ENCODE results near the gene LYSMD1. TPM values are rescaled to one million over a fixed set of nuclear protein-coding genes. Genes with fewer than 3 reads are reported as not detected.

Gene LYSMD1
- total RNA-seq, 2 experiments from 2014 or later, result 4.0 to 4.9 TPM

GRCh38 chr1:151166505-151166956 lies 829 bp upstream of the LYSMD1 start:
- Mint-ChIP-seq H3K36me3 (ENCODE audit: low read depth) (peaks cover 66% of the 10 kb centered on the region), H3K4me1 (peaks cover 57% of the 10 kb centered on the region), H3K4me3 (peak overlapping the region; percentile 93), H3K9me3 (no peaks in the 10 kb centered on the region), H3K27ac (peak overlapping the region; percentile 92), H3K27me3 (no peaks in the 10 kb centered on the region)
- no peak for DNase-seq
- ChIA-PET CTCF (interaction anchor here (0.6 to 3.4 kb wide), 4 partner anchors 10 to 582 kb away, joined by 3 to 13 read pairs (median 4); partner anchors contain the start of gene TNFAIP8L2), POLR2A (interaction anchor here (0.9 kb wide), 1 partner anchor 10 kb away, joined by 3 read pairs; the partner anchor contains the start of gene TNFAIP8L2)

DNA sequence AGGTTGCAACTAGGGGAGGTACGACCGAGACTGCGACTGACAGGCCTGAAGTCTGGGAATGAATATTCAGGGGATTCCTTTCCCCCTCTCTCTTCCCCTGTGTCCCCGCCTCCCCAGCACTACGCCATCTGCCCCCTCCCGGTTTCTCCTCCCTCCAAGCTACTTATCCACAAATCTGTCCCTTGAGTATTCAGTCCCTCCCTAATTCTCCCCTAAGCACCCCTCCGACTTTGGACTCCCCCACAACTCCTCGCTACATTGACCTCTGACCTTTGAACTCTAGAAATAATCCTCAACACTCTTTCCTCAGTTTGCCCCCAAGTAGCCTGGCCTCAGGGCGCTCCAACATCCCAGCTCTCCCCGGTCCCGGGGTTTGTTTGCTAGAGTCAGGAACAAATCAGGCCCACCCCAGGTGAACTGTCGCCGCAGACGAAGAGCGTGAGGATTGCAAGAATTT lies 393 bp downstream of the LYSMD1 start:
- POLR2A ChIA-PET, result no interaction called here
- peaks cover 69% of the 10 kb centered on the region for H3K36me3 Mint-ChIP-seq (ENCODE audit: low read depth)
- H3K4me3 Mint-ChIP-seq, result peak overlapping the region; percentile 93
- no peak for DNase-seq
- H3K27ac Mint-ChIP-seq, result peak overlapping the region; percentile 92
- H3K4me1 Mint-ChIP-seq, result peaks cover 66% of the 10 kb centered on the region
- CTCF ChIA-PET, result interaction anchor here (1.2 to 3.4 kb wide), 3 partner anchors 9 to 84 kb away, joined by 3 to 13 read pairs (median 5); partner anchors contain the start of genes TNFAIP8L2 and VPS72
- H3K27me3 Mint-ChIP-seq, result no peaks in the 10 kb centered on the region
- no peaks in the 10 kb centered on the region for H3K9me3 Mint-ChIP-seq

DNA sequence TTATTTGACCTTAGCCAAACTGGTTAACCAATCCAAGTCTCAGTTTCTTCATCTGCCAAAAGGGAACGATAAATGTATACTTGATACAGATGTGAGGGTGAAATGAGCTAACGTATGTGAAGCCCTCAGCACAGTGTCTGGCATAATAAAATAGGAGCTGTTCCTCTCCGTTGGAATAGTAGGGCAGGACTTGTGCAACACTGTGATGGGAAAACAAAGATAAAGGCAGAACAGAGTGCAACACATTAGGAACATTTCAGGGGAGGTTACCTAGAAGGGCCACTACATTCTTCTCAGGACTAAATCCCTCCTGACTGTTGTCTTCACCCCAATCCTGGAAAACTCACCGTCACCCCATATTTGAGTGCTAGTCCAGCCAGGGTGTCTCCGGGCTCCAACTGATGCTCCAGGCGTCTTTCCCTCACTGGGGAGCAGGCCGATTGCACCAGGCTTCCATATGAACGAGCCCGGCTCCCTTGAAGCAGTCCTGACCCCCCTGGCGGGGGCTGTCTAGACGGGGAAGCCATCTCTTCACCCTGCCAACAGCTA lies 896 bp downstream of the LYSMD1 start:
- peak overlapping the region; percentile 93 for H3K4me3 Mint-ChIP-seq
- peaks cover 70% of the 10 kb centered on the region for H3K4me1 Mint-ChIP-seq
- H3K27me3 Mint-ChIP-seq, result no peaks in the 10 kb centered on the region
- CTCF ChIA-PET, result interaction anchor here (1.2 to 3.4 kb wide), 3 partner anchors 9 to 83 kb away, joined by 3 to 13 read pairs (median 5); partner anchors contain the start of genes TNFAIP8L2 and VPS72
- peaks cover 70% of the 10 kb centered on the region for H3K36me3 Mint-ChIP-seq (ENCODE audit: low read depth)
- POLR2A ChIA-PET, result no interaction called here
- no peaks in the 10 kb centered on the region for H3K9me3 Mint-ChIP-seq
- peak overlapping the region; percentile 92 for H3K27ac Mint-ChIP-seq
- no peak for DNase-seq

DNA sequence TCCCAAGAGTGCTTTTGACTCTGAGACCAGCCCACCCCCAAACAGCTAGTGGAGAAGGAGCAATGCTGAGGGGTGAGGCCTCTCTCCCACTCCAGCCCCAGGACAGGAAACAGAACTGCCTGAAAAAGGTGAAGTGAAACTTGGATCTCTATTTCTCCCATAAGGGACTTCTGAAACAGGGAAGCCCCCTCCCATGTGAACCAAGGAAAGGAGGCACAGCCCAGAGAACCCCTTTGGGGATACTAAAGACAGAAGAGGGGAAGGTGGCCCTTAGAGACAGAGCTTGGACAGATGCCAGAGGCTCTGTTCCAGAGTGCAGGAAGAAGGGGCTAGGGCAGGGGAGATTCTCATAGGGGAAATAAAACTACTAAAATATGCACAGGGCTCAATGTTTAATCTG lies 6.3 kb downstream of the LYSMD1 start:
- Mint-ChIP-seq H3K9me3 (no peaks in the 10 kb centered on the region), H3K27ac (peak overlapping the region; percentile 97), H3K4me1 (peaks cover 75% of the 10 kb centered on the region), H3K4me3 (peak overlapping the region; percentile 99), H3K36me3 (ENCODE audit: low read depth) (peaks cover 62% of the 10 kb centered on the region), H3K27me3 (no peaks in the 10 kb centered on the region)
- DNase-seq, result no peak
- CTCF ChIA-PET, result interaction anchor here (0.9 to 2.1 kb wide), 6 partner anchors 10 to 135 kb away, joined by 3 to 6 read pairs (median 4); no protein-coding TSS in a partner anchor
- POLR2A ChIA-PET, result interaction anchor here (1.4 kb wide), 1 partner anchor 30 kb away, joined by 3 read pairs; the partner anchor contains the start of gene VPS72

GRCh38 chr1:151158751-151159251 lies 6.9 kb downstream of the LYSMD1 start:
- Mint-ChIP-seq H3K4me3 (peak overlapping the region; percentile 99), H3K4me1 (peaks cover 69% of the 10 kb centered on the region), H3K9me3 (no peaks in the 10 kb centered on the region), H3K36me3 (ENCODE audit: low read depth) (peaks cover 58% of the 10 kb centered on the region), H3K27me3 (no peaks in the 10 kb centered on the region), H3K27ac (peak overlapping the region; percentile 97)
- ChIA-PET CTCF (interaction anchor here (0.9 to 2.1 kb wide), 7 partner anchors 9 to 134 kb away, joined by 3 to 6 read pairs (median 4); no protein-coding TSS in a partner anchor), POLR2A (interaction anchor here (1.4 kb wide), 1 partner anchor 31 kb away, joined by 3 read pairs; the partner anchor contains the start of gene VPS72)
- DNase-seq, result no peak

DNA sequence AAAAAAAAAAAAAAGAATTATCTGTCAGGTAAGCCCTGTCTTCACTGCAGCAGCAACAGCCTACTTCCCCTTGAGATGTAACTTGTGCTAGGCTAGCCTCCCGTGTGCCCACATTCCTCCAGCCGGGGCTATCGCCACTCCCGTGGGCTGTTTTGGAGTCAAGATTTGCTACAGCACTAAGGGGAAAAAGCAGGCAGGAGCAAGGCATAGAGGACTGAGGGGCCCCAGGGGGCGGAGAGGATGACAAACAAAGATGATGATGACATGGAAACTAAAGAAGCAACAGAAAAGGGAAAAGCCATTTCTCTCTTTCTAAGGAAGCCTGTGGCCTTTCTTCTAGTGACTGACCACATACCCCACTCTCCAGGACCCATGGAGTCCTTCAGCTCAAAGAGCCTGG lies 7.4 kb downstream of the LYSMD1 start:
- peaks cover 58% of the 10 kb centered on the region for H3K36me3 Mint-ChIP-seq (ENCODE audit: low read depth)
- ChIA-PET CTCF (interaction anchor here (1.0 to 2.1 kb wide), 6 partner anchors 9 to 134 kb away, joined by 3 to 7 read pairs (median 4); partner anchors contain the start of gene GABPB2), POLR2A (interaction anchor here (1.1 to 1.4 kb wide), 2 partner anchors 31 to 96 kb away, joined by 3 read pairs; partner anchors contain the start of genes PSMD4 and VPS72)
- H3K4me3 Mint-ChIP-seq, result peak overlapping the region; percentile 99
- DNase-seq, result no peak
- no peaks in the 10 kb centered on the region for H3K27me3 Mint-ChIP-seq
- H3K27ac Mint-ChIP-seq, result peak overlapping the region; percentile 97
- H3K4me1 Mint-ChIP-seq, result peaks cover 68% of the 10 kb centered on the region
- H3K9me3 Mint-ChIP-seq, result no peaks in the 10 kb centered on the region

- H3K36me3 Mint-ChIP-seq (ENCODE audit: low read depth), result peaks cover 52% of the 10 kb centered on the region
- peak overlapping the region; percentile 97 for H3K27ac Mint-ChIP-seq
- H3K4me3 Mint-ChIP-seq, result peak overlapping the region; percentile 99
- peaks cover 60% of the 10 kb centered on the region for H3K4me1 Mint-ChIP-seq
- H3K27me3 Mint-ChIP-seq, result no peaks in the 10 kb centered on the region
- peak; percentile 83 for DNase-seq
- H3K9me3 Mint-ChIP-seq, result no peaks in the 10 kb centered on the region
- CTCF ChIA-PET, result interaction anchor here (0.6 to 6.0 kb wide), 27 partner anchors 9 to 757 kb away, joined by 3 to 47 read pairs (median 4); partner anchors contain the start of genes CDC42SE1, GABPB2, LYSMD1 and SCNM1
- POLR2A ChIA-PET, result interaction anchor here (1.0 to 1.1 kb wide), 3 partner anchors 9 to 97 kb away, joined by 3 read pairs; partner anchors contain the start of gene PSMD4
Observed at GRCh38 chr1:151157067-151157531, 8.6 kb downstream of the LYSMD1 start.

- H3K36me3 Mint-ChIP-seq (ENCODE audit: low read depth), result peaks cover 45% of the 10 kb centered on the region
- H3K27ac Mint-ChIP-seq, result peak within 1 kb of the TSS; percentile 97
Observed at GRCh38 chr1:151156515-151156819, 9.2 kb downstream of the LYSMD1 start, which contains the start of gene TNFAIP8L2. TNFAIP8L2 (plus strand) TSS chr1:151156649; CDS start chr1:151158698, 2,049 bp downstream.

DNA sequence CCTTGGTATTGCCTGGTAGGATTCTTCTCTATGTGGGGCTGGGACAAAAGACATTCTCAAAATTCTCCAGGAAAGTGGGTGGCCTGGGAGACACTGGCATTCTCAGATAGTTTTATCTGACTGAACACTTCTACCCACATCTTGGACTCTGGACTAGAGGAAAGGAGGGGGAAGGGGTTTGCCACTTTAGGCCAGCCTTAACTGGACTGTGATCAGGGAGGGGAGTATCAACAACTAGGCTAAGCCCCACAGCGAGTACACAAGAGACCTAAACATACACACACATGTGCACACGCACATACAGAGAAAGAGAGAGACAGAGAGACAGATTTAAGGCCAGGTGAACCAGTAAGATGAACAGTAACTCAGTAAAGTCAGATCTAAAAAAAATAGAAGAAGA lies 18.0 kb downstream of the LYSMD1 start:
- Mint-ChIP-seq H3K27ac (no peak overlapping the region), H3K9me3 (no peaks in the 10 kb centered on the region), H3K27me3 (peaks cover 18% of the 10 kb centered on the region), H3K36me3 (ENCODE audit: low read depth) (no peaks in the 10 kb centered on the region), H3K4me3 (peak overlapping the region; percentile 86), H3K4me1 (peaks cover 16% of the 10 kb centered on the region)
- POLR2A ChIA-PET, result no interaction called here
- no peak for DNase-seq
- CTCF ChIA-PET, result interaction anchor here (1.2 to 1.6 kb wide), 2 partner anchors 9 to 77 kb away, joined by 3 to 9 read pairs; partner anchors contain the start of genes GABPB2 and TNFAIP8L2

More at GRCh38 chr1:151156515-151156819, 9.2 kb downstream of the LYSMD1 start, which contains the start of gene TNFAIP8L2:
- CTCF ChIA-PET, result interaction anchor here (0.6 to 6.0 kb wide), 28 partner anchors 9 to 757 kb away, joined by 3 to 47 read pairs (median 4); partner anchors contain the start of genes CDC42SE1, GABPB2, LYSMD1 and SCNM1
- Mint-ChIP-seq H3K4me3 (peak within 1 kb of the TSS; percentile 99), H3K9me3 (no peaks in the 10 kb centered on the region), H3K4me1 (peaks cover 57% of the 10 kb centered on the region), H3K27me3 (no peaks in the 10 kb centered on the region)
- peak; percentile 87 for DNase-seq
- POLR2A ChIA-PET, result interaction anchor here (0.6 to 1.1 kb wide), 3 partner anchors 10 to 57 kb away, joined by 3 to 5 read pairs (median 3); no protein-coding TSS in a partner anchor

GRCh38 chr1:151147132-151147503 lies 18.6 kb downstream of the LYSMD1 start:
- H3K27ac Mint-ChIP-seq, result peak overlapping the region; percentile 41
- H3K36me3 Mint-ChIP-seq (ENCODE audit: low read depth), result no peaks in the 10 kb centered on the region
- DNase-seq, result no peak
- ChIA-PET CTCF (interaction anchor here (0.6 to 1.6 kb wide), 2 partner anchors 9 to 49 kb away, joined by 3 to 9 read pairs; partner anchors contain the start of gene TNFAIP8L2), POLR2A (interaction anchor here (0.5 kb wide), 1 partner anchor 65 kb away, joined by 3 read pairs; no protein-coding TSS in a partner anchor)
- H3K9me3 Mint-ChIP-seq, result no peaks in the 10 kb centered on the region
- peaks cover 18% of the 10 kb centered on the region for H3K27me3 Mint-ChIP-seq
- peaks cover 16% of the 10 kb centered on the region for H3K4me1 Mint-ChIP-seq
- peak overlapping the region; percentile 86 for H3K4me3 Mint-ChIP-seq

GRCh38 chr1:151146412-151147131 lies 19.1 kb downstream of the LYSMD1 start, which contains the start of gene SEMA6C:
SEMA6C (minus strand) TSS chr1:151146631; CDS start chr1:151142621, 4,010 bp downstream.
- ChIA-PET CTCF (interaction anchor here (0.6 to 1.6 kb wide), 2 partner anchors 10 to 49 kb away, joined by 3 to 9 read pairs; partner anchors contain the start of gene TNFAIP8L2), POLR2A (interaction anchor here (0.5 to 0.6 kb wide), 2 partner anchors 11 to 65 kb away, joined by 3 to 4 read pairs; no protein-coding TSS in a partner anchor)
- Mint-ChIP-seq H3K27me3 (peaks cover 18% of the 10 kb centered on the region), H3K36me3 (ENCODE audit: low read depth) (no peaks in the 10 kb centered on the region), H3K27ac (peak within 1 kb of the TSS; percentile 41), H3K4me3 (peak within 1 kb of the TSS; percentile 86), H3K4me1 (peaks cover 14% of the 10 kb centered on the region), H3K9me3 (no peaks in the 10 kb centered on the region)
- peak; percentile 90 for DNase-seq

DNA sequence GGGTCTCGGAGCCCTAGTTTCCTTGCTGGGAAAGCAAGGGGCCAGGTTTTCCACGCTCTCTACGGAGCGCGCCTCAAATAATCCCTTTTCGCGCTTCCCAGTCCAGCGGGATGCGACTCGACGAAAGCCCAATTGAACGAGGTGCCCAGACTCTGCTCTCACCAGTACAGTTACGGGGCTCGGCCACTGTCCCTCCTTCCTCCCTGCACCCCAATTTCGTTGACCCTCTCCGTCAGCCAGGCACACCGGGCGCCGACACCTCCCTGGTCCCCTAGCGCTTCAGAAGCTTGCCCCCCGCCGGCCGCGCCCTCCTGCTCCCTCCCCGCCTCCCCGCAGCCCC lies 19.7 kb downstream of the LYSMD1 start:
- Mint-ChIP-seq H3K36me3 (ENCODE audit: low read depth) (no peaks in the 10 kb centered on the region), H3K4me3 (peak overlapping the region; percentile 86), H3K27me3 (peaks cover 18% of the 10 kb centered on the region), H3K9me3 (no peaks in the 10 kb centered on the region), H3K27ac (no peak overlapping the region), H3K4me1 (peaks cover 14% of the 10 kb centered on the region)
- no peak for DNase-seq
- POLR2A ChIA-PET, result interaction anchor here (0.6 kb wide), 1 partner anchor 10 kb away, joined by 4 read pairs; no protein-coding TSS in a partner anchor
- CTCF ChIA-PET, result no interaction called here

Measured in activated CD4-positive, alpha-beta T cell treated with anti-CD3 and anti-CD28 coated beads, Interleukin-2, amount 10 ng/mL, durations not matched to agents 7 days and 5 days (primary cell).